ENCODE measurements around the gene MUC20. TPM values are rescaled to one million over a fixed set of nuclear protein-coding genes. Genes with fewer than 3 reads are reported as not detected.
"Not testable (repeated sequence)": the region's sequence is repeated elsewhere in the genome, so short reads cannot be mapped to it uniquely, and the experiment has no call there.

Gene MUC20
- polyA plus RNA-seq, 1 donor (not counting 4 experiments of a cell fraction or from before 2014, with no cell fraction given) = 0.21 TPM

- peaks cover 14% of the 10 kb centered on the region for H3K27me3 ChIP-seq (ENCODE audit: control insufficient read depth, extremely low read depth, insufficient read depth, low read length)
- H3K4me1 ChIP-seq (ENCODE audit: control insufficient read depth, extremely low read depth, insufficient read depth, low read length); H3K27ac ChIP-seq (ENCODE audit: control insufficient read depth, insufficient read depth, low read length); H3K9me1 ChIP-seq (ENCODE audit: control insufficient read depth, extremely low read depth, insufficient read depth, low read length); H2AFZ ChIP-seq (ENCODE audit: control insufficient read depth, low read length); H3K9ac ChIP-seq (ENCODE audit: control insufficient read depth, extremely low read depth, insufficient read depth, low read length); H3K4me2 ChIP-seq (ENCODE audit: control insufficient read depth, extremely low read depth, insufficient read depth, low read depth, low read length); H3K9me3 ChIP-seq (ENCODE audit: control insufficient read depth, low read depth, low read length); DNase-seq (ENCODE audit: low read depth, low spot score); H3K79me2 ChIP-seq (ENCODE audit: control insufficient read depth, insufficient read depth, low read length); H3K36me3 ChIP-seq (ENCODE audit: control insufficient read depth in 2 of 2, extremely low read depth in 1 of 2, insufficient read depth in 2 of 2, low read length in 2 of 2); FAIRE-seq; H3K4me3 ChIP-seq (ENCODE audit: control insufficient read depth in 2 of 3, extremely low read depth in 1 of 3, insufficient read depth in 2 of 3, low read depth in 1 of 3, low read length in 3 of 3); dilution Hi-C loops (cut with MboI; ENCODE audit: extremely low pct_ligation_motif_present, low sequenced_read_pairs); H4K20me1 ChIP-seq (ENCODE audit: control insufficient read depth, extremely low read depth, insufficient read depth, low read length): not testable (repeated sequence)
Observed at GRCh38 chr3:195722139-195722995, 1.6 kb downstream of the MUC20 start.

GRCh38 chr3:195722996-195723345 lies 2.2 kb downstream of the MUC20 start:
- dilution Hi-C loops (cut with MboI; ENCODE audit: extremely low pct_ligation_motif_present, low sequenced_read_pairs); H3K4me3 ChIP-seq (ENCODE audit: control insufficient read depth in 2 of 3, extremely low read depth in 1 of 3, insufficient read depth in 2 of 3, low read depth in 1 of 3, low read length in 3 of 3): not testable (repeated sequence)

GRCh38 chr3:195724363-195724762 lies 3.6 kb downstream of the MUC20 start:
- H3K27ac ChIP-seq (ENCODE audit: control insufficient read depth, insufficient read depth, low read length); H3K4me2 ChIP-seq (ENCODE audit: control insufficient read depth, extremely low read depth, insufficient read depth, low read depth, low read length); H3K36me3 ChIP-seq (ENCODE audit: control insufficient read depth in 2 of 2, extremely low read depth in 1 of 2, insufficient read depth in 2 of 2, low read length in 2 of 2); H2AFZ ChIP-seq (ENCODE audit: control insufficient read depth, low read length); H3K9me3 ChIP-seq (ENCODE audit: control insufficient read depth, low read depth, low read length); FAIRE-seq; H3K4me1 ChIP-seq (ENCODE audit: control insufficient read depth, extremely low read depth, insufficient read depth, low read length); H3K9ac ChIP-seq (ENCODE audit: control insufficient read depth, extremely low read depth, insufficient read depth, low read length); DNase-seq (ENCODE audit: low read depth, low spot score); H3K4me3 ChIP-seq (ENCODE audit: control insufficient read depth in 2 of 3, extremely low read depth in 1 of 3, insufficient read depth in 2 of 3, low read depth in 1 of 3, low read length in 3 of 3); H3K27me3 ChIP-seq (ENCODE audit: control insufficient read depth, extremely low read depth, insufficient read depth, low read length); dilution Hi-C loops (cut with MboI; ENCODE audit: extremely low pct_ligation_motif_present, low sequenced_read_pairs); H3K79me2 ChIP-seq (ENCODE audit: control insufficient read depth, insufficient read depth, low read length); H4K20me1 ChIP-seq (ENCODE audit: control insufficient read depth, extremely low read depth, insufficient read depth, low read length); H3K9me1 ChIP-seq (ENCODE audit: control insufficient read depth, extremely low read depth, insufficient read depth, low read length): not testable (repeated sequence)

More at GRCh38 chr3:195722996-195723345, 2.2 kb downstream of the MUC20 start:
- DNase-seq (ENCODE audit: low read depth, low spot score); FAIRE-seq; H3K27ac ChIP-seq (ENCODE audit: control insufficient read depth, insufficient read depth, low read length); H3K9ac ChIP-seq (ENCODE audit: control insufficient read depth, extremely low read depth, insufficient read depth, low read length); H3K4me2 ChIP-seq (ENCODE audit: control insufficient read depth, extremely low read depth, insufficient read depth, low read depth, low read length); H3K36me3 ChIP-seq (ENCODE audit: control insufficient read depth in 2 of 2, extremely low read depth in 1 of 2, insufficient read depth in 2 of 2, low read length in 2 of 2); H2AFZ ChIP-seq (ENCODE audit: control insufficient read depth, low read length); H3K27me3 ChIP-seq (ENCODE audit: control insufficient read depth, extremely low read depth, insufficient read depth, low read length); H3K79me2 ChIP-seq (ENCODE audit: control insufficient read depth, insufficient read depth, low read length); H3K4me1 ChIP-seq (ENCODE audit: control insufficient read depth, extremely low read depth, insufficient read depth, low read length); H4K20me1 ChIP-seq (ENCODE audit: control insufficient read depth, extremely low read depth, insufficient read depth, low read length); H3K9me1 ChIP-seq (ENCODE audit: control insufficient read depth, extremely low read depth, insufficient read depth, low read length); H3K9me3 ChIP-seq (ENCODE audit: control insufficient read depth, low read depth, low read length): not testable (repeated sequence)

GRCh38 chr3:195725916-195726740 lies 5.3 kb downstream of the MUC20 start:
- H3K36me3 ChIP-seq (ENCODE audit: control insufficient read depth in 2 of 2, extremely low read depth in 1 of 2, insufficient read depth in 2 of 2, low read length in 2 of 2); FAIRE-seq; H2AFZ ChIP-seq (ENCODE audit: control insufficient read depth, low read length); H3K27me3 ChIP-seq (ENCODE audit: control insufficient read depth, extremely low read depth, insufficient read depth, low read length); H3K9me1 ChIP-seq (ENCODE audit: control insufficient read depth, extremely low read depth, insufficient read depth, low read length); H3K79me2 ChIP-seq (ENCODE audit: control insufficient read depth, insufficient read depth, low read length); dilution Hi-C loops (cut with MboI; ENCODE audit: extremely low pct_ligation_motif_present, low sequenced_read_pairs); H3K4me1 ChIP-seq (ENCODE audit: control insufficient read depth, extremely low read depth, insufficient read depth, low read length); DNase-seq (ENCODE audit: low read depth, low spot score); H3K9me3 ChIP-seq (ENCODE audit: control insufficient read depth, low read depth, low read length); H3K9ac ChIP-seq (ENCODE audit: control insufficient read depth, extremely low read depth, insufficient read depth, low read length); H3K4me2 ChIP-seq (ENCODE audit: control insufficient read depth, extremely low read depth, insufficient read depth, low read depth, low read length); H3K27ac ChIP-seq (ENCODE audit: control insufficient read depth, insufficient read depth, low read length); H3K4me3 ChIP-seq (ENCODE audit: control insufficient read depth in 2 of 3, extremely low read depth in 1 of 3, insufficient read depth in 2 of 3, low read depth in 1 of 3, low read length in 3 of 3); H4K20me1 ChIP-seq (ENCODE audit: control insufficient read depth, extremely low read depth, insufficient read depth, low read length): not testable (repeated sequence)

Data from keratinocyte (primary cell).